ENCODE data around the gene MAST4. TPM values are rescaled to one million over a fixed set of nuclear protein-coding genes. Genes with fewer than 3 reads are reported as not detected.

MAST4 gene
- total RNA-seq, 1 donor, result 23.2 TPM

GRCh38 chr5:67077296-67077695 is 481.1 kb downstream of the MAST4 start:
- DNase-seq (ENCODE audit: low read depth), result no peak
- TF ChIP-seq, protein P1, sequence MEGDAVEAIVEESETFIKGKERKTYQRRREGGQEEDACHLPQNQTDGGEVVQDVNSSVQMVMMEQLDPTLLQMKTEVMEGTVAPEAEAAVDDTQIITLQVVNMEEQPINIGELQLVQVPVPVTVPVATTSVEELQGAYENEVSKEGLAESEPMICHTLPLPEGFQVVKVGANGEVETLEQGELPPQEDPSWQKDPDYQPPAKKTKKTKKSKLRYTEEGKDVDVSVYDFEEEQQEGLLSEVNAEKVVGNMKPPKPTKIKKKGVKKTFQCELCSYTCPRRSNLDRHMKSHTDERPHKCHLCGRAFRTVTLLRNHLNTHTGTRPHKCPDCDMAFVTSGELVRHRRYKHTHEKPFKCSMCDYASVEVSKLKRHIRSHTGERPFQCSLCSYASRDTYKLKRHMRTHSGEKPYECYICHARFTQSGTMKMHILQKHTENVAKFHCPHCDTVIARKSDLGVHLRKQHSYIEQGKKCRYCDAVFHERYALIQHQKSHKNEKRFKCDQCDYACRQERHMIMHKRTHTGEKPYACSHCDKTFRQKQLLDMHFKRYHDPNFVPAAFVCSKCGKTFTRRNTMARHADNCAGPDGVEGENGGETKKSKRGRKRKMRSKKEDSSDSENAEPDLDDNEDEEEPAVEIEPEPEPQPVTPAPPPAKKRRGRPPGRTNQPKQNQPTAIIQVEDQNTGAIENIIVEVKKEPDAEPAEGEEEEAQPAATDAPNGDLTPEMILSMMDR (IDR thresholded peaks at IDR 0.05; ENCODE audit: insufficient read depth, low read length), result no peak
- no peak overlapping the region for H3K4me3 ChIP-seq (ENCODE audit: low read depth, low read length)

DNA sequence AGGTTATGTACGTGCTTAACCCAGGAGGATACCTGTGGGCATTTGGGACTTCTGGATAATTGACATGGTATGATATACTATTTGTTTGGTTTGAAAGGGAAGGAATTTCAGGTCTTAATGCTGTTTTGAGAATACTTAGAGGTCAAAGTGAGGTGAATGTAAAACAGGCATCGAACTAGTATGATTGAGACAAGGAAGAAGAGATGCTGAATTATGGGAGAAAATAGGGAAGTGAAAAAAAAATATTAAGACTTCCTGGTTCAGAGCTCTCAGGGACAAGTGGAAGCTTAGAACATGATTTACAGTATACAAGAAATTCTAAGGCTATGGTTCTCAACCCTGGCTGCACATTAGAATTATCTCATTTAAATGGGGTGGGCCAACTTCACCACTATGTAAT is 485.1 kb downstream of the MAST4 start:
- no peak for DNase-seq (ENCODE audit: low read depth)
- TF ChIP-seq, protein P1 (IDR thresholded peaks at IDR 0.05; ENCODE audit: insufficient read depth, low read length), result no peak
- no peak overlapping the region for H3K4me3 ChIP-seq (ENCODE audit: low read depth, low read length)

GRCh38 chr5:67082941-67083340 is 486.7 kb downstream of the MAST4 start:
- DNase-seq (ENCODE audit: low read depth), result no peak
- H3K4me3 ChIP-seq (ENCODE audit: low read depth, low read length), result no peak overlapping the region
- TF ChIP-seq, protein P1 (IDR thresholded peaks at IDR 0.05; ENCODE audit: insufficient read depth, low read length), result no peak

DNA sequence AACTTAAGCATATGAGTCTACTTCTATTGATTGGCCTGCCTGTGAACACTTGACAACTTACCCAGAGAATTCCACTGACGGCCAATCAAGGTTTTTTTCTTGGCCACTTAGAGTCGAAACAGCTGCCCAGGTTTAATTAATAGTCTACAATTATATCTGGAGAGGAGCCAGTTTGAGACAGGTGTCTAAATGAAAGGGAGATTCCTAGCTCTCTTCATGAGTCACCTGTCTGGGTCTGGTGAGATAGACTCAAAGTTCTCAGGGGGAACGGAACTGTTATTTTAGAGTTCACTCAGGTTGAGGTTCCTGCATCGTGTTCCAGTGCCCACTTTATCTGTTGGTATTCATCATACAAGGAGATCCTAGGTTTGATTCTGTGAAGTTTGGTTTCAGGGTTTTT is 489.4 kb downstream of the MAST4 start:
- H3K4me3 ChIP-seq (ENCODE audit: low read depth, low read length), result no peak overlapping the region
- TF ChIP-seq, protein P1 (IDR thresholded peaks at IDR 0.05; ENCODE audit: insufficient read depth, low read length), result no peak
- no peak for DNase-seq (ENCODE audit: low read depth)

DNA sequence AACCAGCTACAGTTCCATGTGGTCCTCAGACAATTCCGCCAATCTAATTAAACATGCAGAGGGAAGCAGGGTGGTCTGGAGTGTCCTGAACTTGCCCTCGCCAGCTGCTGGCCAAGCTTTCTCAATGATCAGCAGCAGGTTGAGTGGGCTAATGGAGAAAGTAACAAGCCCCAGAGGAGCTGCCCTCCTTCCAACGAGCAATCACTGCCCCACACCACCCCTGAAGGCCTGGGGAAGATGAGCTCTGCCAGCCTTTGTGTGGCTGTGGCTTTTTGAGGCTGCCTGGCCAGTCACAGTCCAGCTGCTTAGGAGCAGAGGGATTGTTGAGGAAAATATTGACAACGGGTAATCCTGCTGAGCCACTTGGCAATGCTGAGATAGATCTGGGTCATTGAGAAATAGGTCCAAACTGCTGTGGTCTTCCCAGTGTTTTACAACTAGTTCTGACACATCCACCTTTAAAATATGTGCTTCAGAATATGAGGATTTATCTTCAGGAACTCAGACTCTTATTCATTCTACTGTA is 493.1 kb downstream of the MAST4 start:
- no peak overlapping the region for H3K4me3 ChIP-seq (ENCODE audit: low read depth, low read length)
- TF ChIP-seq, protein P1 (IDR thresholded peaks at IDR 0.05; ENCODE audit: insufficient read depth, low read length), result no peak
- DNase-seq (ENCODE audit: low read depth), result peak; percentile 22

- DNase-seq (ENCODE audit: low read depth), result no peak
- TF ChIP-seq, protein P1 (IDR thresholded peaks at IDR 0.05; ENCODE audit: insufficient read depth, low read length), result no peak
Measured at GRCh38 chr5:67090040-67090439, 493.8 kb downstream of the MAST4 start.

DNA sequence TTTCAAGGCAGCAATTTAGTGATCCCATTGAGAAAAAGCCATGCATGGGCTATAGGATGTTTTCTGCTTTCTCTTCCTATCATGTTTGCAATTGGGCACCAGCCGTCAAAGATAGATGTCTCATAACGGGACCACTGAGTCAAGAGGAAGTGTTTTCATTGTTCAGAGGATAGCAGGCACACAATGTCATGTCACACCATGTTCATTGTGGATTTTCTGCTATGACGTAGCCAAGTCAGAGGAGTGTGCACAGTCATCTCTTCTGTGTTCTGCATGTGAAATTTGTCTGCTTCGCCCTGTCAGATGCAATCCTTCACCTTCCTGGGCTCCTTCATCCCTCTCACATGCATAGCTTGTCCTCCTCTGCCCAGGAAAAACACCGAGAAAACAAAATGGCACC is 494.4 kb downstream of the MAST4 start:
- DNase-seq (ENCODE audit: low read depth), result no peak
- no peak overlapping the region for H3K4me3 ChIP-seq (ENCODE audit: low read depth, low read length)
- TF ChIP-seq, protein P1 (IDR thresholded peaks at IDR 0.05; ENCODE audit: insufficient read depth, low read length), result no peak

More at GRCh38 chr5:67090040-67090439, 493.8 kb downstream of the MAST4 start:
- no peak overlapping the region for H3K4me3 ChIP-seq (ENCODE audit: low read depth, low read length)

All from fibroblast of the aortic adventitia (primary cell).